GM12892 (cell line): ENCODE data around the gene ZNF362.

Experiments used
- POLR2A ChIP-seq: IDR thresholded peaks from 2 replicates; pipeline ENCODE4 v1.6.1; 2011; ENCODE audit warnings: low read depth, low read length, control low read depth
- POLR2AphosphoS5 ChIP-seq: IDR thresholded peaks from 2 replicates; pipeline ENCODE4 v1.6.1; 2011; ENCODE audit warnings: low read depth, low read length, control low read depth

GRCh38 chr1:33268457-33268856 lies 12.2 kb downstream of the ZNF362 start:
- TF ChIP-seq POLR2A (no peak), POLR2AphosphoS5 (no peak)
